Epithelial cell of esophagus (primary cell): Measurements from ENCODE around the gene RNF168.
A peak's percentile ranks its signal among the peaks of the same experiment; 100 is the strongest.
"Not testable (repeated sequence)": the region's sequence is repeated elsewhere in the genome, so short reads cannot be mapped to it uniquely, and the experiment has no call there.

Experiments
- DNase-seq: peaks from one replicate; pipeline ENCODE4 v3.0.0; 2010; ENCODE audit warnings: low read depth
- H3K4me3 ChIP-seq: 2 replicates; pipeline ENCODE4 v1.5.1; 2011; ENCODE audit warnings: mild to moderate bottlenecking, low read length, control low read depth
- CTCF ChIP-seq: IDR thresholded peaks from 2 replicates; pipeline ENCODE4 v1.5.1; 2011; ENCODE audit warnings: low read depth, mild to moderate bottlenecking, low read length, control low read depth, inconsistent platforms; ENCODE audit not compliant: insufficient read depth; ENCODE audit errors: missing control alignments

The RNF168 gene

GRCh38 chr3:196514350-196514716 lies 10.8 kb upstream of the RNF168 start:
- H3K4me3 ChIP-seq: no peak overlapping the region
- DNase-seq: no peak
- no peak for TF ChIP-seq CTCF

- no peak overlapping the region for H3K4me3 ChIP-seq
- TF ChIP-seq CTCF: no peak
- DNase-seq: peak; percentile 46
Observed at GRCh38 chr3:196513697-196514349, 10.3 kb upstream of the RNF168 start.

GRCh38 chr3:196511646-196512425 lies 8.3 kb upstream of the RNF168 start:
- H3K4me3 ChIP-seq: not testable (repeated sequence)
- peak; percentile 69 for DNase-seq

GRCh38 chr3:196511108-196511507 lies 7.5 kb upstream of the RNF168 start:
- not testable (repeated sequence) for H3K4me3 ChIP-seq, DNase-seq

- H3K4me3 ChIP-seq: no peak overlapping the region
- TF ChIP-seq CTCF: no peak
- no peak for DNase-seq
Observed at GRCh38 chr3:196506687-196507086, 3.1 kb upstream of the RNF168 start.

GRCh38 chr3:196504556-196504955 lies 988 bp upstream of the RNF168 start:
- DNase-seq: no peak
- no peak for TF ChIP-seq CTCF
- H3K4me3 ChIP-seq: no peak overlapping the region

GRCh38 chr3:196504077-196504398 lies 470 bp upstream of the RNF168 start:
- not testable (repeated sequence) for DNase-seq
- H3K4me3 ChIP-seq: peak overlapping the region; percentile 82

- no peak for TF ChIP-seq CTCF
- DNase-seq: peak; percentile 88
- peak overlapping the region; percentile 82 for H3K4me3 ChIP-seq
Observed at GRCh38 chr3:196502775-196503195, 783 bp downstream of the RNF168 start.
